GM21526 (cell line): ENCODE data around the gene BRI3.

ENCODE experiments used
- ATAC-seq: cut with Tn5 transposase; IDR thresholded peaks from one replicate; pipeline ENCODE4 v1.9.1; 2021; ENCODE audit warnings: moderate library complexity; ENCODE audit not compliant: unreplicated experiment, low FRiP score

Gene BRI3

DNA sequence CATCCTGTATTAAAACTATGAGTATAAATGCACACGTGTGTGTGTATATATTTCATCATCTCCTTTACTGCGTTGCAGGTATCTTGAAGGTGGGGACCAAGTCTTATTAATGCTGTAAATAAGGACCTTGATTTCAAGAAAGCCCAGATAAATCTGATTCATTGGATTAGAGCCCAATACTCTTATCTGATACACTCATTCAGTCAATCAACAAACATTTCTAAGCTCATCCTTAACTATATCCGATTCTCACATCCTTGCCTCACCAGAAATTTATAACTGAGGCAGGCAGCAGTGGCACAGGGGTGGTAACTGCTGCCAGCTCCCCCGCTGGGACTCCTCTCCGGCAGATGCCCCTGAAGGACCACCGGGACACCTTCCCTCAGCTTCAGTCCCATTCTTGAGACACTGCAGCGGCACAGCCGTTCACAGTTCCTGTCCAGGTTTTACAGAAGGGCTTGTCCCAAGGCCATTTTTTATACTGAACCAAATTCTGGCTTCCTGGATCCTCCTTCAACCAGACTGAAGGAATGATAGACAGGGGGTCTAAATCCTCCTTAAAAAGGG, 54.0 kb downstream of the BRI3 start:
- no peak for ATAC-seq

DNA sequence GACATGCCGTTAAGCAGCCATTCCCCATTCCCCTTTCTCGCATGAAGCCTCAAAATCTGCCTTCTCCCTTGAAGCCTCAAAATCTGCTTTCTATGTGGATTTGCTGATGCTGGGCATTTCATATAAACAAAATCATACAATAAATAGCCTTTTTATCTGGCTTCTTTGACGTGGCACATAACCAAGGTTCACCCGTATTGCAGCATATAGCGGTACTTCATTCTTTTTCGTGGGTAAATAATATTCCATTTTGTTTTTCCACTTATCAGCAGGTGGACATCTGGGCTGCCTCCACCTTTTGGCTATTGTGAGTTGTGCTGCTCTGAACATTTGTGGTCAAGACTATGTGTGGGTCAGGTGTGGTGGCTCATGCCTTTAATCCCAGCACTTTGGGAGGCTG, 57.0 kb downstream of the BRI3 start:
- ATAC-seq = no peak

DNA sequence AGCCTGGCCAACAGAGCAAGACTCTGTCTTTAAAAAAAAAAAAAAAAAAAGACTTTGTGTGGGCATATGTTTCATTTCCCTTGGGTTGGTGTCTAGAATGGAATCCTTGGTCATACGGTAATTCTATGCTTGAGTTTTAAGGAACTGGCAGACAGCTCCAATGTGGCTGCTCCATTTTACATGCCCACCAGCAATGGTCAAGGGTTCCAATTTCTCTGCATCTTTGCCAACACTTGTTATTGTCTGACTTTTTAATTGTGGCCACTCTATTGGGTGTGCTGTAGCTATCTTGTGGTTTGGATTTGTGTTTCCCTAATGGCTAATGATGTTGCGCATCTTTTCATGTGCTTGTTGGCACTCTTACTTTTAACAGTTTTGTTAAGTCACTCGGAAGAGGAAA, 57.6 kb downstream of the BRI3 start:
- no peak for ATAC-seq

DNA sequence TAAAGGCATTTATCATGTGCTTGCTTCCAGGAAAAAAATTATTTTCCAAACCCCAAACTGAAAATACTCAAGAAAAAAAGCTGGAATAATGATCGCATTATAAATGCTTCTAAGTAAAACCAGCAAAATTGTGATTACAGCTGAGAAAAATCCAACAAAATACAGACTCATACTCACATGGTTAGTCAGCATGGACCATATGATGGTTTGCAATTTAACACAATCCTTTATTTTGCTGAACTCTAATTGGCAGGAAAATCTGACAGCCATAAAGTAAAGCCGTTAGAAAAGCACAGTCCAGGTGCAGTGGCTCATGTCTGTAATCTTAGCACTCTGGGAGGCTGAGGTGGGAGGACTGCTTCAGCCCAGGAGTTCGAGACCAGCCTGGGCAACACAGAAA, 59.6 kb downstream of the BRI3 start:
- ATAC-seq = no peak
